Cardiac muscle cell (in vitro differentiated cells and primary cell): ENCODE results near the gene NCOA7. TPM values are rescaled to one million over a fixed set of nuclear protein-coding genes. Genes with fewer than 3 reads are reported as not detected.

Experiments
- DNase-seq, 2 donors: peaks; one replicate each; pipeline versions ENCODE4 v3.0.0 to v3.0.0-alpha.2; 2010 to 2017; ENCODE audit warnings: low read depth in 1 of 2, low spot score in 1 of 2
- H3K27ac ChIP-seq: fragments of 200-600 bp; sonication (generic); 2 replicates; pipeline ENCODE4 v1.5.1; 2016
- H3K27me3 ChIP-seq: fragments of 200-600 bp; sonication (generic); 2 replicates; pipeline ENCODE4 v1.6.0; 2016; ENCODE audit warnings: control low read depth
- H3K36me3 ChIP-seq: fragments of 200-600 bp; sonication (generic); 2 replicates; pipeline ENCODE4 v1.5.1; 2016; ENCODE audit warnings: control low read depth
- H3K4me1 ChIP-seq: fragments of 200-600 bp; sonication (generic); 2 replicates; pipeline ENCODE4 v1.8.1; 2017; ENCODE audit warnings: low read depth, mild to moderate bottlenecking, mixed run types
- H3K4me3 ChIP-seq: fragments of 200-600 bp; sonication (generic); 2 replicates; pipeline ENCODE4 v1.5.1; 2016; ENCODE audit warnings: mild to moderate bottlenecking
- H3K9me3 ChIP-seq: fragments of 200-600 bp; sonication (generic); 2 replicates; pipeline ENCODE4 v1.5.1; 2017; ENCODE audit warnings: low read depth, mild to moderate bottlenecking, control low read depth
- polyA plus RNA-seq: library from polyadenylated mRNA; unstranded; fragments of >200 nt; fragmentation: Nextera tagmentation; extraction: Ambion mirVana; gene quantifications from 2 replicates; pipeline ENCODE4 v1.2.1, GENCODE V29; 2016
- total RNA-seq: library from RNA; depleted of rRNA; stranded (reverse); fragments of >200 nt; gene quantifications from 2 replicates; pipeline ENCODE4 v1.2.3, GENCODE V29; 2016
- TF ChIP-seq, protein P1 (sequence below): IDR thresholded peaks from 2 replicates; pipeline ENCODE4 v1.5.1; 2012; ENCODE audit warnings: low read depth, mild to moderate bottlenecking, low read length

NCOA7 gene
- total and polyA plus RNA-seq, 2 experiments from 2014 or later = 4.2 to 5.8 TPM

DNA sequence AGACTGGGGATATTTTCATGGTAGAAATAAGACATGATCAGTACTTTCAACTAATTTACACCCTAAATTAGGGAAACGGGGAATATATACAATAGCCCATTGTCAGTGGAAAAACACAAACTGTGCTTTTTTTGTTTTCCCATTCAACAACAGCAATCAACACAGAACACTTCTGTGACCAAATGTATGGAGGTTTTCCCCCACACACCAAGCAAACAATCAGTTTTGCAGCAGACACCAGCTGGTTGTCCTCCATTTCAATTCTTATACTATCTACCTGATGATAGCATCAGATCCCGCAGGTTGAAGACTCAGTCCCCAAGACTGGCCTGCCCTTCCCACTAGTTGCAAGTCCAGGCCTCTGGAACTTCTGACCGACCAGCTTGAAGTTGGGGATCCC is 170.4 kb downstream of the NCOA7 start:
- no peak overlapping the region for H3K4me3 ChIP-seq
- no peak overlapping the region for H3K27ac ChIP-seq
- no peak for DNase-seq
- no peaks in the 10 kb centered on the region for H3K27me3 ChIP-seq
- H3K36me3 ChIP-seq = no peaks in the 10 kb centered on the region
- TF ChIP-seq, protein P1, sequence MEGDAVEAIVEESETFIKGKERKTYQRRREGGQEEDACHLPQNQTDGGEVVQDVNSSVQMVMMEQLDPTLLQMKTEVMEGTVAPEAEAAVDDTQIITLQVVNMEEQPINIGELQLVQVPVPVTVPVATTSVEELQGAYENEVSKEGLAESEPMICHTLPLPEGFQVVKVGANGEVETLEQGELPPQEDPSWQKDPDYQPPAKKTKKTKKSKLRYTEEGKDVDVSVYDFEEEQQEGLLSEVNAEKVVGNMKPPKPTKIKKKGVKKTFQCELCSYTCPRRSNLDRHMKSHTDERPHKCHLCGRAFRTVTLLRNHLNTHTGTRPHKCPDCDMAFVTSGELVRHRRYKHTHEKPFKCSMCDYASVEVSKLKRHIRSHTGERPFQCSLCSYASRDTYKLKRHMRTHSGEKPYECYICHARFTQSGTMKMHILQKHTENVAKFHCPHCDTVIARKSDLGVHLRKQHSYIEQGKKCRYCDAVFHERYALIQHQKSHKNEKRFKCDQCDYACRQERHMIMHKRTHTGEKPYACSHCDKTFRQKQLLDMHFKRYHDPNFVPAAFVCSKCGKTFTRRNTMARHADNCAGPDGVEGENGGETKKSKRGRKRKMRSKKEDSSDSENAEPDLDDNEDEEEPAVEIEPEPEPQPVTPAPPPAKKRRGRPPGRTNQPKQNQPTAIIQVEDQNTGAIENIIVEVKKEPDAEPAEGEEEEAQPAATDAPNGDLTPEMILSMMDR = no peak
- H3K9me3 ChIP-seq = no peaks in the 10 kb centered on the region
- peaks cover 15% of the 10 kb centered on the region for H3K4me1 ChIP-seq

DNA sequence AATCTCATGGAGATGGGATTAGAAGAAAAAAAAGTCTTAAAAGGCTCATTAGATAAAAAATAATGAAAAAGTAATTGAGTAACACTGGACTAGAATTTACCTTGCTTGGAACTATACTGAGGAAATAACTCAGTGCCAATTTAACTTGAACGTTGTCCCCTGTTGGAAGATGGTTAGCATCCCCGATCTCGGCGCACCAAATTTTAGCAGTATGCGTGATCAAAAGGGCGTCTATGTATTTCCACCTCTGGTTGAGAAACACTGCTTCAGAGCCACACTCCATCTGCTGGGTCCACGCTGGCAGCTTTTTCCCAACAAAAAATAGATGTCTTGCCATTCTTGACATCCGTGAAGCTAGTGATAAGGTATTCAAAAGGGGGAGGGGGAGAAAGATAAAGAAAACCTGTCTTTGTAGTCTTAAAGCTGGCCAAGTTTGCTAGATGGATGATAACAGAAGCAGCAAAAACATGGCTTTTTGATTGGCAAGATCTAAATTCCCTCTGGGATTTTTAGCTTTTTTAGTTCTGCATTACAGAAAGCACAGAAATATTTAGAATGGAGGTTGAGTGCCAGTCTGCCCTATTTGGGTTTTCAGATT is 172.2 kb downstream of the NCOA7 start:
- DNase-seq = no peak
- H3K36me3 ChIP-seq = peaks cover 11% of the 10 kb centered on the region
- no peaks in the 10 kb centered on the region for H3K27me3 ChIP-seq
- no peak overlapping the region for H3K27ac ChIP-seq
- H3K4me1 ChIP-seq = peaks cover 10% of the 10 kb centered on the region
- H3K4me3 ChIP-seq = no peak overlapping the region
- H3K9me3 ChIP-seq = no peaks in the 10 kb centered on the region
- TF ChIP-seq, protein P1 = no peak

DNA sequence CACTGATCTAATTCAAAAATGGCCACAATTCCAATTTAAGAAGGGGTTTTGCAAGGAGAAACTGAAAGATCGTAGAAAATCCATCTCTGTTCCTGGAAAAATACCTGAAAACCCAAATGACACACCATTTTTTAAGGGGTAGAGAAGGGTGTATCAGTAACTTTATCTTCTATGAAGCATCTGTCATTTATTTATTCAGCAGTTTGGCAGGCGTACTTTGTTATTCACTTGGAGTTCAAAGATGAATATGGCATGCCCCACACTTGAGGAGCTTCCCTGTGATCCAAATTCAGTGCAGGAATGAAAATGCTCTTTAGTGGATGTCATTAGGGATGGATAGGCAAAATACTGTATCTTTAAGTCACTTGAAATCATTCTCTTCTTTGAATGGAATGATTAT is 173.1 kb downstream of the NCOA7 start:
- H3K4me1 ChIP-seq = peaks cover 8% of the 10 kb centered on the region
- H3K9me3 ChIP-seq = no peaks in the 10 kb centered on the region
- H3K27ac ChIP-seq = no peak overlapping the region
- no peak for DNase-seq
- TF ChIP-seq, protein P1 = no peak
- H3K36me3 ChIP-seq = peaks cover 13% of the 10 kb centered on the region
- no peaks in the 10 kb centered on the region for H3K27me3 ChIP-seq
- no peak overlapping the region for H3K4me3 ChIP-seq

DNA sequence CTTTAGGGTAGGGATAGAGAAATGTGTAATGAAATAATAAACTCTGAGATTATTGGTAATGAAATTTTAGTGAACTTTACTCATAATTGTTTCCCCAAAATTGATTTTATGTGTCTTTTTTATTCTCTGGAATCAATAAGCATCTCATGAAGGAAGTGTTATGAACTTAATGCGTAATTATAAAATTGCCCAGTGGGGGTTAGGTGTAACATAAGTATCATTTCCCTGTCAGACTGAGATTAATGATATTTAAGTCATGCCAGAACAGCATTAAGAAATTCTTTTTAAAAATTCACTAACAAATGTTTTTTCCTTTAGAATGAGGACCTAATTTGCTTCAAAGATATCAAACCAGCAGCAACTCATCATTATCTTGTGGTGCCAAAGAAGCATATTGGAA is 175.8 kb downstream of the NCOA7 start:
- Histone ChIP-seq H3K9me3 (no peaks in the 10 kb centered on the region), H3K36me3 (peaks cover 13% of the 10 kb centered on the region), H3K27me3 (no peaks in the 10 kb centered on the region), H3K4me1 (peaks cover 8% of the 10 kb centered on the region), H3K27ac (no peak overlapping the region), H3K4me3 (no peak overlapping the region)
- TF ChIP-seq, protein P1 = no peak
- no peak for DNase-seq

DNA sequence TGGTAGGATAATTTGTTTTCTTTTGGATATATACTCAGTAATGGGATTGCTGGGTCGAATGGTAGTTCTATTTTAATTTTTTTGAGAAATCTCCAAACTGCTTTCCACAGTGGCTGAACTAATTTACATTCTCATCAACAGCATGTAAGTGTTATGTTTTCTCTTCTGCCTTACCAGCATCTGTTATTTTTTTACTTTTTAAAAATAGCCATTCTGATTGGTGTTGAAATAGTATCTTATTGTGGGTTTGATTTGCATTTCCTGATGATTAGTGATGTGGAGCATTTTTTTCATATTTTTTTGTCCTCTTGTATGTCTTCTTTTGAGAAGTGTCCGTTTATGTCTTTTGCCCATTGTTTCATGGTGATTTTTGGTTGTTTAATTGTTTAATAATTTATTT is 177.7 kb downstream of the NCOA7 start:
- H3K36me3 ChIP-seq = peaks cover 13% of the 10 kb centered on the region
- H3K27ac ChIP-seq = no peak overlapping the region
- DNase-seq = no peak
- H3K27me3 ChIP-seq = no peaks in the 10 kb centered on the region
- no peak overlapping the region for H3K4me3 ChIP-seq
- no peaks in the 10 kb centered on the region for H3K9me3 ChIP-seq
- no peaks in the 10 kb centered on the region for H3K4me1 ChIP-seq
- TF ChIP-seq, protein P1 = no peak
